Neural crest cell (in vitro differentiated cells): Measurements from ENCODE around the gene ALG8. TPM values are rescaled to one million over a fixed set of nuclear protein-coding genes. Genes with fewer than 3 reads are reported as not detected.

Experiments used
- DNase-seq: peaks from one replicate; pipeline ENCODE4 v3.0.0; 2021; ENCODE audit warnings: low read depth, mixed read lengths, low spot score
- H3K27ac Mint-ChIP-seq: one replicate; pipeline ENCODE4 v1.8.0; 2021; ENCODE audit warnings: mild to moderate bottlenecking, mixed read lengths; ENCODE audit not compliant: unreplicated experiment
- H3K27me3 Mint-ChIP-seq: 2 replicates; pipeline ENCODE4 v1.8.0; 2021; ENCODE audit warnings: low read depth, mild to moderate bottlenecking, mixed read lengths
- H3K36me3 Mint-ChIP-seq: 2 replicates; pipeline ENCODE4 v1.8.0; 2021; ENCODE audit warnings: low read depth, mild to moderate bottlenecking, mixed read lengths
- H3K4me1 Mint-ChIP-seq: 2 replicates; pipeline ENCODE4 v1.8.0; 2021; ENCODE audit warnings: mixed read lengths
- H3K4me3 Mint-ChIP-seq: one replicate; pipeline ENCODE4 v1.8.0; 2021; ENCODE audit warnings: mild to moderate bottlenecking, mixed read lengths
- H3K9me3 Mint-ChIP-seq: 2 replicates; pipeline ENCODE4 v1.8.0; 2021; ENCODE audit warnings: mixed read lengths
- CTCF ChIP-seq: fragments of 200-600 bp; sonication (generic); conservative IDR thresholded peaks from 2 replicates; pipeline ENCODE4 v1.5.0; 2021; ENCODE audit warnings: antibody characterized with exemption, mild to moderate bottlenecking
- total RNA-seq: library from RNA; stranded (reverse); gene quantifications from 2 replicates; pipeline ENCODE4 v1.2.1, GENCODE V29; 2021

Gene ALG8
- total RNA-seq, 1 donor from 2014 or later, result 79.7 TPM

- no peak for DNase-seq
- TF ChIP-seq CTCF, result no peak
- Mint-ChIP-seq H3K9me3 (peaks cover 2% of the 10 kb centered on the region), H3K36me3 (peaks cover 14% of the 10 kb centered on the region), H3K27me3 (no peaks in the 10 kb centered on the region), H3K27ac (no peak overlapping the region), H3K4me1 (peaks cover 13% of the 10 kb centered on the region), H3K4me3 (no peak overlapping the region)
Measured at GRCh38 chr11:78132475-78132874, 7.0 kb downstream of the ALG8 start.

GRCh38 chr11:78131956-78132355 is 7.5 kb downstream of the ALG8 start:
- H3K27ac Mint-ChIP-seq, result no peak overlapping the region
- H3K9me3 Mint-ChIP-seq, result peaks cover 2% of the 10 kb centered on the region
- H3K27me3 Mint-ChIP-seq, result no peaks in the 10 kb centered on the region
- TF ChIP-seq CTCF, result no peak
- peaks cover 8% of the 10 kb centered on the region for H3K4me1 Mint-ChIP-seq
- peaks cover 9% of the 10 kb centered on the region for H3K36me3 Mint-ChIP-seq
- no peak for DNase-seq
- no peak overlapping the region for H3K4me3 Mint-ChIP-seq

GRCh38 chr11:78127403-78127802 is 12.0 kb downstream of the ALG8 start:
- Mint-ChIP-seq H3K36me3 (peaks cover 6% of the 10 kb centered on the region), H3K27ac (no peak overlapping the region), H3K27me3 (no peaks in the 10 kb centered on the region), H3K4me1 (peaks cover 5% of the 10 kb centered on the region), H3K9me3 (no peaks in the 10 kb centered on the region), H3K4me3 (no peak overlapping the region)
- TF ChIP-seq CTCF, result no peak
- no peak for DNase-seq

GRCh38 chr11:78112582-78113275 is 26.7 kb downstream of the ALG8 start:
- no peak for DNase-seq
- Mint-ChIP-seq H3K27me3 (no peaks in the 10 kb centered on the region), H3K4me3 (peak overlapping the region; percentile 3), H3K4me1 (peaks cover 30% of the 10 kb centered on the region), H3K36me3 (peaks cover 11% of the 10 kb centered on the region), H3K27ac (peak overlapping the region; percentile 54), H3K9me3 (no peaks in the 10 kb centered on the region)
- TF ChIP-seq CTCF, result no peak

- TF ChIP-seq CTCF, result no peak
- Mint-ChIP-seq H3K9me3 (no peaks in the 10 kb centered on the region), H3K36me3 (peaks cover 12% of the 10 kb centered on the region), H3K4me3 (no peak overlapping the region), H3K27ac (no peak overlapping the region), H3K27me3 (no peaks in the 10 kb centered on the region), H3K4me1 (peaks cover 30% of the 10 kb centered on the region)
- no peak for DNase-seq
Measured at GRCh38 chr11:78111298-78111697, 28.1 kb downstream of the ALG8 start.
